HL-60 (cell line): ENCODE results near the gene BEGAIN.

Experiments used
- DNase-seq, 2 experiments: peaks; one replicate each; pipeline ENCODE4 v3.0.0-alpha.2; 2010 to 2020; ENCODE audit warnings: low read depth in 1 of 2, low spot score in 1 of 2
- H3K27ac ChIP-seq: fragments of 250-450 bp; sonication (Bioruptor Pico); replicated peaks from 2 replicates; pipeline ENCODE4 v1.5.1; 2020; ENCODE audit warnings: mild to moderate bottlenecking, moderate library complexity
- H3K27me3 ChIP-seq: fragments of 250-450 bp; sonication (Bioruptor Pico); 2 replicates; pipeline ENCODE4 v1.5.1; 2021; ENCODE audit warnings: mild to moderate bottlenecking, moderate library complexity; ENCODE audit not compliant: insufficient read depth, poor library complexity, severe bottlenecking
- H3K4me3 ChIP-seq: replicated peaks from 2 replicates; pipeline ENCODE4 v1.5.1; 2011; ENCODE audit warnings: mild to moderate bottlenecking, control low read depth, low read length; ENCODE audit not compliant: insufficient read depth
- GABPA ChIP-seq: IDR thresholded peaks from 2 replicates; pipeline ENCODE4 v1.6.1; 2012; ENCODE audit warnings: low read depth
- POLR2AphosphoS5 ChIP-seq: IDR thresholded peaks from 2 replicates; pipeline ENCODE4 v1.6.1; 2012; ENCODE audit warnings: low read depth
- SPI1 ChIP-seq: IDR thresholded peaks from 2 replicates; pipeline ENCODE4 v1.6.1; 2012; ENCODE audit warnings: low read depth, mild to moderate bottlenecking, borderline replicate concordance
- TF ChIP-seq, protein P1 (sequence below): IDR thresholded peaks from 2 replicates; pipeline ENCODE4 v1.6.1; 2012; ENCODE audit warnings: low read depth; ENCODE audit not compliant: insufficient replicate concordance
- TF ChIP-seq, protein P2 (sequence below): IDR thresholded peaks from one replicate; pipeline ENCODE4 v1.5.1; 2011; ENCODE audit warnings: low read length, control low read depth, inconsistent platforms; ENCODE audit not compliant: insufficient read depth

The BEGAIN gene

GRCh38 chr14:100585448-100586152 is 1.6 kb downstream of the BEGAIN start:
- no peak for DNase-seq
- peaks cover 28% of the 10 kb centered on the region for H3K27me3 ChIP-seq
- no peak overlapping the region for H3K27ac ChIP-seq
- no peak overlapping the region for H3K4me3 ChIP-seq
- no peak for TF ChIP-seq GABPA
- TF ChIP-seq, protein P1, sequence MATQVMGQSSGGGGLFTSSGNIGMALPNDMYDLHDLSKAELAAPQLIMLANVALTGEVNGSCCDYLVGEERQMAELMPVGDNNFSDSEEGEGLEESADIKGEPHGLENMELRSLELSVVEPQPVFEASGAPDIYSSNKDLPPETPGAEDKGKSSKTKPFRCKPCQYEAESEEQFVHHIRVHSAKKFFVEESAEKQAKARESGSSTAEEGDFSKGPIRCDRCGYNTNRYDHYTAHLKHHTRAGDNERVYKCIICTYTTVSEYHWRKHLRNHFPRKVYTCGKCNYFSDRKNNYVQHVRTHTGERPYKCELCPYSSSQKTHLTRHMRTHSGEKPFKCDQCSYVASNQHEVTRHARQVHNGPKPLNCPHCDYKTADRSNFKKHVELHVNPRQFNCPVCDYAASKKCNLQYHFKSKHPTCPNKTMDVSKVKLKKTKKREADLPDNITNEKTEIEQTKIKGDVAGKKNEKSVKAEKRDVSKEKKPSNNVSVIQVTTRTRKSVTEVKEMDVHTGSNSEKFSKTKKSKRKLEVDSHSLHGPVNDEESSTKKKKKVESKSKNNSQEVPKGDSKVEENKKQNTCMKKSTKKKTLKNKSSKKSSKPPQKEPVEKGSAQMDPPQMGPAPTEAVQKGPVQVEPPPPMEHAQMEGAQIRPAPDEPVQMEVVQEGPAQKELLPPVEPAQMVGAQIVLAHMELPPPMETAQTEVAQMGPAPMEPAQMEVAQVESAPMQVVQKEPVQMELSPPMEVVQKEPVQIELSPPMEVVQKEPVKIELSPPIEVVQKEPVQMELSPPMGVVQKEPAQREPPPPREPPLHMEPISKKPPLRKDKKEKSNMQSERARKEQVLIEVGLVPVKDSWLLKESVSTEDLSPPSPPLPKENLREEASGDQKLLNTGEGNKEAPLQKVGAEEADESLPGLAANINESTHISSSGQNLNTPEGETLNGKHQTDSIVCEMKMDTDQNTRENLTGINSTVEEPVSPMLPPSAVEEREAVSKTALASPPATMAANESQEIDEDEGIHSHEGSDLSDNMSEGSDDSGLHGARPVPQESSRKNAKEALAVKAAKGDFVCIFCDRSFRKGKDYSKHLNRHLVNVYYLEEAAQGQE = no peak
- TF ChIP-seq, protein P2, sequence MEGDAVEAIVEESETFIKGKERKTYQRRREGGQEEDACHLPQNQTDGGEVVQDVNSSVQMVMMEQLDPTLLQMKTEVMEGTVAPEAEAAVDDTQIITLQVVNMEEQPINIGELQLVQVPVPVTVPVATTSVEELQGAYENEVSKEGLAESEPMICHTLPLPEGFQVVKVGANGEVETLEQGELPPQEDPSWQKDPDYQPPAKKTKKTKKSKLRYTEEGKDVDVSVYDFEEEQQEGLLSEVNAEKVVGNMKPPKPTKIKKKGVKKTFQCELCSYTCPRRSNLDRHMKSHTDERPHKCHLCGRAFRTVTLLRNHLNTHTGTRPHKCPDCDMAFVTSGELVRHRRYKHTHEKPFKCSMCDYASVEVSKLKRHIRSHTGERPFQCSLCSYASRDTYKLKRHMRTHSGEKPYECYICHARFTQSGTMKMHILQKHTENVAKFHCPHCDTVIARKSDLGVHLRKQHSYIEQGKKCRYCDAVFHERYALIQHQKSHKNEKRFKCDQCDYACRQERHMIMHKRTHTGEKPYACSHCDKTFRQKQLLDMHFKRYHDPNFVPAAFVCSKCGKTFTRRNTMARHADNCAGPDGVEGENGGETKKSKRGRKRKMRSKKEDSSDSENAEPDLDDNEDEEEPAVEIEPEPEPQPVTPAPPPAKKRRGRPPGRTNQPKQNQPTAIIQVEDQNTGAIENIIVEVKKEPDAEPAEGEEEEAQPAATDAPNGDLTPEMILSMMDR = no peak
- TF ChIP-seq POLR2AphosphoS5 = no peak
- TF ChIP-seq SPI1 = no peak

GRCh38 chr14:100584056-100585031 is 2.9 kb downstream of the BEGAIN start:
- TF ChIP-seq, protein P2 = no peak
- TF ChIP-seq, protein P1 = no peak
- TF ChIP-seq SPI1 = no peak
- no peak for TF ChIP-seq POLR2AphosphoS5
- no peak for TF ChIP-seq GABPA
- no peak for DNase-seq
- H3K4me3 ChIP-seq = no peak overlapping the region

DNA sequence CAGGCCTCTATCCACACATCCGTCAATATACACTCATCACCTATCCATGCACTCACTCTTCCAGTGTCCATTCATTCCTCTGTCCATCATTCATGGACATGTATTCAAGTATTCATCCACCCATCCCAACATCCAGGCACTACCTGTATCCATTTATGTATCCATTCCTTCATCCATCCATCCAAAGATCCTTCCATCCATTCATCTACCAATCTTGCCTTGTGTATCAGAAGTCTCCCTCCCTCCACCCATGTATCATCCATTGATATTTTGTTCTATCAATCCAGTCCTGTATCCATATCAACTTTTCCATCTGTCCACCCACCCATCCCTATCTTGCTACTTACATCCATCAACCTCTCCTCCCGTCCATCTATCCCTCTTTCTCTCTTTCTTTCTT is 4.0 kb downstream of the BEGAIN start:
- no peak overlapping the region for H3K27ac ChIP-seq
- TF ChIP-seq, protein P1 = no peak
- TF ChIP-seq, protein P2 = no peak
- TF ChIP-seq SPI1 (no peak), POLR2AphosphoS5 (no peak), GABPA (no peak)
- H3K4me3 ChIP-seq = no peak overlapping the region
- peaks cover 23% of the 10 kb centered on the region for H3K27me3 ChIP-seq
- DNase-seq = no peak

More at GRCh38 chr14:100584056-100585031, 2.9 kb downstream of the BEGAIN start:
- peaks cover 28% of the 10 kb centered on the region for H3K27me3 ChIP-seq
- H3K27ac ChIP-seq = no peak overlapping the region
